HCT116 (cell line): ENCODE data around the gene ACOT9. TPM values are rescaled to one million over a fixed set of nuclear protein-coding genes. Genes with fewer than 3 reads are reported as not detected.

Experiments used
- ATAC-seq: fragments of 200-7000 bp; cut with Tn5 transposase; 2 replicates; pipeline ENCODE4 v1.9.1; 2020; ENCODE audit warnings: mild to moderate bottlenecking, moderate library complexity
- BruUV-seq: library from RNA; stranded (reverse); fragments of 400-500 nt; replicated peaks from 2 replicates; lab custom pipeline; 2021; lab: Mats Ljungman, UMichigan
- CTCF ChIA-PET: fragments of 300-600 bp; sonication (Branson Sonifier 250); formaldehyde crosslinking; loops from one replicate; lab custom pipeline; 2021; ENCODE audit warnings: antibody characterized with exemption; lab: Charles Lee
- POLR2A ChIA-PET: fragments of 300-600, 350-600 bp; sonication (Branson Sonifier 250); formaldehyde crosslinking; loops from one replicate; lab custom pipeline; 2021; ENCODE audit warnings: antibody characterized with exemption; lab: Charles Lee
- RAD21 ChIA-PET, 2 experiments: fragments of 300-600 bp; sonication (Branson Sonifier 250); formaldehyde crosslinking; loops; one replicate each; lab custom pipeline; 2023; ENCODE audit warnings: low total read pairs in 2 of 2; ENCODE audit not compliant: uncharacterized antibody in 2 of 2, unreplicated experiment in 2 of 2, low non-redundant PET in 1 of 2; lab: Charles Lee
- DNase-seq: peaks from one replicate; pipeline ENCODE4 v3.0.0-alpha.2; 2010; ENCODE audit warnings: low read depth, low spot score
- H2AFZ ChIP-seq: fragments of 200-600 bp; shearing (Covaris generic), sonication (generic); 2 replicates; pipeline ENCODE4 v1.6.1; 2017; ENCODE audit warnings: low read depth, mixed run types, mixed read lengths, antibody characterized with exemption, low read length; ENCODE audit not compliant: poor library complexity, severe bottlenecking
- H3K27ac ChIP-seq: 2 replicates; pipeline ENCODE4 v1.5.1; 2012; ENCODE audit warnings: low read depth, low read length
- H3K27me3 ChIP-seq: fragments of 200-600 bp; sonication (generic); 2 replicates; pipeline ENCODE4 v1.6.1; 2016; ENCODE audit warnings: mixed run types, low read length, mixed read lengths; ENCODE audit not compliant: insufficient read depth
- H3K36me3 ChIP-seq, 2 experiments: fragments of 200-500 bp in 1 of 2; fragments of 200-600 bp in 1 of 2; sonication (Bioruptor generic) in 1 of 2; sonication (generic) in 1 of 2; 2 replicates each; pipeline versions ENCODE4 v1.5.1 to v1.6.1; 2014 to 2016; ENCODE audit warnings: low read length in 2 of 2, inconsistent platforms in 1 of 2, mixed read lengths in 1 of 2, mixed run types in 1 of 2; ENCODE audit not compliant: insufficient read depth in 2 of 2, control insufficient read depth in 1 of 2
- H3K4me1 ChIP-seq, 2 experiments: fragments of 200-600 bp in 1 of 2; sonication (generic) in 1 of 2; 2 replicates each; pipeline versions ENCODE4 v1.5.1 to v1.6.1; 2012 to 2017; ENCODE audit warnings: low read length in 2 of 2, inconsistent platforms in 1 of 2, mild to moderate bottlenecking in 1 of 2, mixed read lengths in 1 of 2, mixed run types in 1 of 2, moderate library complexity in 1 of 2; ENCODE audit not compliant: insufficient read depth in 2 of 2, control insufficient read depth in 1 of 2
- H3K4me2 ChIP-seq: fragments of 200-600 bp; sonication (generic); 2 replicates; pipeline ENCODE4 v1.6.1; 2017; ENCODE audit warnings: mixed run types, low read length, mixed read lengths
- H3K4me3 ChIP-seq, 2 experiments: fragments of 200-600 bp in 1 of 2; sonication (generic) in 1 of 2; replicated peaks in 1 of 2; 2 replicates each; pipeline ENCODE4 v1.5.1; 2011 to 2016; ENCODE audit warnings: low read length in 2 of 2, control low read depth in 1 of 2, low read depth in 1 of 2, mild to moderate bottlenecking in 1 of 2, mixed read lengths in 1 of 2, mixed run types in 1 of 2
- H3K79me2 ChIP-seq: fragments of 200-600 bp; sonication (generic); 2 replicates; pipeline ENCODE4 v1.6.1; 2017; ENCODE audit warnings: mild to moderate bottlenecking, mixed run types, low read length, moderate library complexity, mixed read lengths; ENCODE audit not compliant: insufficient read depth
- H3K9ac ChIP-seq: fragments of 200-600 bp; sonication (generic); 2 replicates; pipeline ENCODE4 v1.6.1; 2016; ENCODE audit warnings: low read length, mixed read lengths
- H3K9me2 ChIP-seq: fragments of 200-600 bp; sonication (generic), shearing (Covaris generic); 2 replicates; pipeline ENCODE4 v1.6.1; 2017; ENCODE audit warnings: mixed run types, mild to moderate bottlenecking, moderate library complexity; ENCODE audit not compliant: insufficient read depth
- H3K9me3 ChIP-seq, 2 experiments: fragments of 200-500 bp in 1 of 2; fragments of 200-600 bp in 1 of 2; sonication (Bioruptor generic) in 1 of 2; sonication (generic) in 1 of 2; 2 replicates each; pipeline ENCODE4 v1.6.1; 2014 to 2017; ENCODE audit warnings: low read length in 2 of 2, mixed read lengths in 2 of 2, inconsistent platforms in 1 of 2, low read depth in 1 of 2, mild to moderate bottlenecking in 1 of 2, mixed run types in 1 of 2, moderate library complexity in 1 of 2; ENCODE audit not compliant: control insufficient read depth in 1 of 2, insufficient read depth in 1 of 2
- H4K20me1 ChIP-seq: fragments of 200-600 bp; sonication (generic), shearing (Covaris generic); 2 replicates; pipeline ENCODE4 v1.6.1; 2017; ENCODE audit warnings: mixed run types, mild to moderate bottlenecking, moderate library complexity; ENCODE audit not compliant: insufficient read depth
- CBX3 ChIP-seq: IDR thresholded peaks from 2 replicates; pipeline ENCODE4 v1.6.1; 2012; ENCODE audit warnings: low read depth
- CTCF ChIP-seq, 3 experiments: fragments of 200-600 bp in 1 of 3; sonication (generic) in 1 of 3; IDR thresholded peaks in 2 of 3; conservative IDR thresholded peaks in 1 of 3; 2 replicates each; pipeline ENCODE4 v1.5.1; 2012 to 2017; ENCODE audit warnings: low read depth in 2 of 3, low read length in 2 of 3, antibody characterized with exemption in 1 of 3, borderline replicate concordance in 1 of 3, control low read depth in 1 of 3, mild to moderate bottlenecking in 1 of 3, mixed read lengths in 1 of 3, mixed run types in 1 of 3, moderate library complexity in 1 of 3; ENCODE audit not compliant: insufficient read depth in 1 of 3
- EZH2phosphoT487 ChIP-seq: fragments of 200-600 bp; IDR thresholded peaks from 2 replicates; pipeline ENCODE4 v1.6.1; 2018; ENCODE audit warnings: antibody characterized with exemption, borderline replicate concordance
- FOSL1 ChIP-seq: IDR thresholded peaks from 2 replicates; pipeline ENCODE4 v1.6.1; 2012; ENCODE audit warnings: low read depth
- JUND ChIP-seq: IDR thresholded peaks from 2 replicates; pipeline ENCODE4 v1.6.1; 2012
- SIN3A ChIP-seq: IDR thresholded peaks from 2 replicates; pipeline ENCODE4 v1.6.1; 2012; ENCODE audit warnings: low read depth
- SP1 ChIP-seq: IDR thresholded peaks from 2 replicates; pipeline ENCODE4 v1.6.1; 2012; ENCODE audit warnings: low read depth
- SRF ChIP-seq: IDR thresholded peaks from 2 replicates; pipeline ENCODE4 v1.6.1; 2012; ENCODE audit warnings: low read depth
- TCF7L2 ChIP-seq: IDR thresholded peaks from 2 replicates; pipeline ENCODE4 v1.7.0; 2011; ENCODE audit warnings: borderline replicate concordance, inconsistent platforms; ENCODE audit not compliant: insufficient read depth, insufficient read length; ENCODE audit errors: extremely low read depth
- YY1 ChIP-seq: IDR thresholded peaks from 2 replicates; pipeline ENCODE4 v1.6.1; 2011; ENCODE audit warnings: low read length, low read depth, moderate library complexity, mild to moderate bottlenecking; ENCODE audit not compliant: insufficient replicate concordance; ENCODE audit errors: extremely low read depth
- ZNF274 ChIP-seq: fragments of 200-500 bp; sonication (Bioruptor generic); IDR thresholded peaks from 2 replicates; pipeline ENCODE4 v1.6.1; 2014; ENCODE audit warnings: mild to moderate bottlenecking, low read depth, low read length, inconsistent platforms
- intact Hi-C: fragments of 100-400 bp; cut with micrococcal nuclease; formaldehyde crosslinking; loops from 2 replicates; pipeline ENCODE4 v1.10.0; 2022
- total RNA-seq: library from RNA; stranded (reverse); gene quantifications from one replicate; pipeline ENCODE4 v1.2.1, GENCODE V29; 2021; ENCODE audit not compliant: unreplicated experiment
- TF ChIP-seq, protein P1 (sequence below): IDR thresholded peaks from 2 replicates; pipeline ENCODE4 v1.6.1; 2011; ENCODE audit warnings: mild to moderate bottlenecking, low read length, moderate library complexity; ENCODE audit not compliant: insufficient replicate concordance; ENCODE audit errors: extremely low read depth

Gene ACOT9
- total RNA-seq, 1 experiment from 2014 or later, result 59.7 TPM

DNA sequence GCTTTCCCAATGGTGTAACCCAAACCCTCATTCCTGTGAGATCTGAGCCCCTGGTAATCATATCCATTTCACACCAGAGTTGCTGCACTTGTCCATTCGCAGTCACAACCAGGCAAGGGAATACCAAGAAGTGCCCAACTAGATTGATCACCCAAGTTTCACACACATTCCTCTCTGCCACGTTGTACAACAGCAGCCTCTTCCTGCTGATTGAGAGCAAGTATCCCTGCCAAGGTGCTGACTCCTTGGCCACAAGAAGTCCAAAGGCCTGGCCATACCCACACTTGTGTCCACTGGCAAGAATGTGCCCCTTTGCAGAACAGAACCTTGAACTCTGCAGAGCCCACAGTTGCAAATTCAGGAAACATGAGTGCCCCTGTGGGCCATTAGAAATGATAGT lies 6.5 kb upstream of the ACOT9 start:
- no peak overlapping the region for H3K4me3 ChIP-seq
- no peak overlapping the region for H3K27ac ChIP-seq
- H3K9me3 ChIP-seq, result no peaks in the 10 kb centered on the region
- no peak for ATAC-seq
- H2AFZ ChIP-seq, result no peak overlapping the region
- CTCF ChIA-PET, result no interaction called here
- H3K27me3 ChIP-seq, result no peaks in the 10 kb centered on the region
- no peaks in the 10 kb centered on the region for H4K20me1 ChIP-seq
- H3K36me3 ChIP-seq, result no peaks in the 10 kb centered on the region
- no peak overlapping the region for H3K9ac ChIP-seq
- no peak for TF ChIP-seq FOSL1
- TF ChIP-seq, all 23 proteins: peak for 0
- no peak for DNase-seq
- Histone ChIP-seq H3K9me2 (no peaks in the 10 kb centered on the region), H3K4me1 (peaks cover 0 to 3% of the 10 kb centered on the region in 2 experiments; a peak in 1 of 4 replicates), H3K79me2 (no peaks in the 10 kb centered on the region), H3K4me2 (no peak overlapping the region)
- intact Hi-C loops, result no loop called here
- RAD21 ChIA-PET, result no interaction called here
- no TSS peak for BruUV-seq
- POLR2A ChIA-PET, result no interaction called here

GRCh38 chrX:23749129-23749528 lies 6.1 kb upstream of the ACOT9 start:
- H3K9me3 ChIP-seq, result no peaks in the 10 kb centered on the region
- no peak for ATAC-seq
- H2AFZ ChIP-seq, result no peak overlapping the region
- DNase-seq, result no peak
- intact Hi-C loops, result no loop called here
- no peaks in the 10 kb centered on the region for H3K9me2 ChIP-seq
- H4K20me1 ChIP-seq, result no peaks in the 10 kb centered on the region
- peaks cover 0 to under 1% of the 10 kb centered on the region in 2 experiments; a peak in 3 of 4 replicates for H3K4me1 ChIP-seq
- no peaks in the 10 kb centered on the region for H3K79me2 ChIP-seq
- ChIA-PET CTCF (no interaction called here), POLR2A (no interaction called here), RAD21 (no interaction called here)
- H3K27me3 ChIP-seq, result no peaks in the 10 kb centered on the region
- H3K36me3 ChIP-seq, result no peaks in the 10 kb centered on the region
- no peak overlapping the region for H3K27ac ChIP-seq
- H3K4me3 ChIP-seq, result no peak overlapping the region
- H3K4me2 ChIP-seq, result no peak overlapping the region
- TF ChIP-seq CBX3 (no peak), SIN3A (no peak), JUND (no peak), ZNF274 (no peak), EZH2phosphoT487 (no peak), TCF7L2 (no peak), FOSL1 (no peak), CTCF (IDR thresholded peaks at IDR 0.05 in 2 of 3, conservative IDR thresholded peaks at IDR 0.05 in 1 of 3; ENCODE audit: borderline replicate concordance in 1 of 3, insufficient read depth in 1 of 3, low read depth in 2 of 3, low read length in 2 of 3) (no peak), SP1 (no peak), SRF (no peak), YY1 (no peak)
- TF ChIP-seq, protein P1, sequence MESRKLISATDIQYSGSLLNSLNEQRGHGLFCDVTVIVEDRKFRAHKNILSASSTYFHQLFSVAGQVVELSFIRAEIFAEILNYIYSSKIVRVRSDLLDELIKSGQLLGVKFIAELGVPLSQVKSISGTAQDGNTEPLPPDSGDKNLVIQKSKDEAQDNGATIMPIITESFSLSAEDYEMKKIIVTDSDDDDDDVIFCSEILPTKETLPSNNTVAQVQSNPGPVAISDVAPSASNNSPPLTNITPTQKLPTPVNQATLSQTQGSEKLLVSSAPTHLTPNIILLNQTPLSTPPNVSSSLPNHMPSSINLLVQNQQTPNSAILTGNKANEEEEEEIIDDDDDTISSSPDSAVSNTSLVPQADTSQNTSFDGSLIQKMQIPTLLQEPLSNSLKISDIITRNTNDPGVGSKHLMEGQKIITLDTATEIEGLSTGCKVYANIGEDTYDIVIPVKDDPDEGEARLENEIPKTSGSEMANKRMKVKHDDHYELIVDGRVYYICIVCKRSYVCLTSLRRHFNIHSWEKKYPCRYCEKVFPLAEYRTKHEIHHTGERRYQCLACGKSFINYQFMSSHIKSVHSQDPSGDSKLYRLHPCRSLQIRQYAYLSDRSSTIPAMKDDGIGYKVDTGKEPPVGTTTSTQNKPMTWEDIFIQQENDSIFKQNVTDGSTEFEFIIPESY, result no peak
- no TSS peak for BruUV-seq
- H3K9ac ChIP-seq, result no peak overlapping the region
